Nephron progenitor cell (in vitro differentiated cells): ENCODE measurements around the gene NADSYN1.
"Not testable (repeated sequence)": the region's sequence is repeated elsewhere in the genome, so short reads cannot be mapped to it uniquely, and the experiment has no call there.

Experiments used
- DNase-seq: peaks from one replicate; pipeline ENCODE4 v3.0.0; 2021
- H3K27ac Mint-ChIP-seq: 2 replicates; pipeline ENCODE4 v1.8.0; 2021; ENCODE audit warnings: mild to moderate bottlenecking, moderate library complexity, mixed read lengths
- H3K27me3 Mint-ChIP-seq: 2 replicates; pipeline ENCODE4 v1.8.0; 2021; ENCODE audit warnings: mild to moderate bottlenecking, low read depth, mixed read lengths; ENCODE audit not compliant: poor library complexity
- H3K36me3 Mint-ChIP-seq: 2 replicates; pipeline ENCODE4 v1.8.0; 2021; ENCODE audit warnings: low read depth, mixed read lengths
- H3K4me1 Mint-ChIP-seq: 2 replicates; pipeline ENCODE4 v1.8.0; 2021; ENCODE audit warnings: mixed read lengths
- H3K4me3 Mint-ChIP-seq: 2 replicates; pipeline ENCODE4 v1.8.0; 2021; ENCODE audit warnings: mild to moderate bottlenecking, moderate library complexity, mixed read lengths
- H3K9me3 Mint-ChIP-seq: 2 replicates; pipeline ENCODE4 v1.8.0; 2021; ENCODE audit warnings: mild to moderate bottlenecking, moderate library complexity, mixed read lengths
- TF ChIP-seq, protein P1 (sequence below): fragments of 200-600 bp; sonication (generic); IDR thresholded peaks from 2 replicates; pipeline ENCODE4 v1.5.0; 2021; ENCODE audit warnings: antibody characterized with exemption

The NADSYN1 gene

DNA sequence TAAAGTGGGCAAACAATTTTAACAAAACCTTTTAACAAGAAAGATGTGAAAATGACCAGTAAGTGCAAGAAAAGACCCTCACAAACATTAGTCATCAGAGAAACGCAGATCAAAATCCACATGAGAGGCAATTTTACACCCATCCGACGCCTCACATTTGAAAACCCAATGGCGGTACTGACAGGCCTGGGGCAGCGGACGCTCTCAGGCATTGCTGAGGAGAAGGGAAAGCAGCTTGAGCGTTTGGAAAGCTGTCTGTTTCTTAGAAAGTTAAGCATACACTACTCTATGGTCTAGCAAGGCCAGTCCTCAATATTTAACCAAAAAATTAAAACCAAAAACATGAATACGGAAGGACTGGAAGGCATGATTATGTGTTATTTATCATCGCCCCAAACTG is 82.8 kb downstream of the NADSYN1 start:
- Mint-ChIP-seq H3K27ac (no peak overlapping the region), H3K9me3 (peaks cover 3% of the 10 kb centered on the region), H3K36me3 (no peaks in the 10 kb centered on the region), H3K27me3 (peaks cover 7% of the 10 kb centered on the region), H3K4me1 (peaks cover 40% of the 10 kb centered on the region), H3K4me3 (no peak overlapping the region)
- no peak for DNase-seq
- TF ChIP-seq, protein P1, sequence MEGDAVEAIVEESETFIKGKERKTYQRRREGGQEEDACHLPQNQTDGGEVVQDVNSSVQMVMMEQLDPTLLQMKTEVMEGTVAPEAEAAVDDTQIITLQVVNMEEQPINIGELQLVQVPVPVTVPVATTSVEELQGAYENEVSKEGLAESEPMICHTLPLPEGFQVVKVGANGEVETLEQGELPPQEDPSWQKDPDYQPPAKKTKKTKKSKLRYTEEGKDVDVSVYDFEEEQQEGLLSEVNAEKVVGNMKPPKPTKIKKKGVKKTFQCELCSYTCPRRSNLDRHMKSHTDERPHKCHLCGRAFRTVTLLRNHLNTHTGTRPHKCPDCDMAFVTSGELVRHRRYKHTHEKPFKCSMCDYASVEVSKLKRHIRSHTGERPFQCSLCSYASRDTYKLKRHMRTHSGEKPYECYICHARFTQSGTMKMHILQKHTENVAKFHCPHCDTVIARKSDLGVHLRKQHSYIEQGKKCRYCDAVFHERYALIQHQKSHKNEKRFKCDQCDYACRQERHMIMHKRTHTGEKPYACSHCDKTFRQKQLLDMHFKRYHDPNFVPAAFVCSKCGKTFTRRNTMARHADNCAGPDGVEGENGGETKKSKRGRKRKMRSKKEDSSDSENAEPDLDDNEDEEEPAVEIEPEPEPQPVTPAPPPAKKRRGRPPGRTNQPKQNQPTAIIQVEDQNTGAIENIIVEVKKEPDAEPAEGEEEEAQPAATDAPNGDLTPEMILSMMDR, result no peak

DNA sequence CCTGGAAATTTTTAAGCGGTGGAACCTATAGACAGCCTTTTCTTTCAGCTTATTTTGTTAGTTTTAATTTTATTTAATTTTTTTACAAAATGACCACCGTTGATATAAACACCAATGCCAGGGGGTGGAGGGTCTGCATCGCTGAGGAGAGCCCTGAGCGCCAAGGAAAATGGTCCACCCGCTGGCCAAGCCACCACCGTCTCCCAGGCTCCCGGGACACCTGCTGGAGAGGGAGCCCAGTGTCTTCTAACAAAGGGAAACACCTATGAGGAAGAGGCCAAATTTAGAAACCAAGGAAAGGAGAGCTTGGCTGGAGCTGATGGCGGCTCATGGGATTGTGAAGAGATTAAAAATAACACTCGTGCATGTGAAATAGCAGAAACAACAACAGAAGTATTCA is 84.5 kb downstream of the NADSYN1 start:
- H3K4me1 Mint-ChIP-seq, result peaks cover 36% of the 10 kb centered on the region
- H3K4me3 Mint-ChIP-seq, result no peak overlapping the region
- H3K9me3 Mint-ChIP-seq, result peaks cover 12% of the 10 kb centered on the region
- peak overlapping the region; percentile 51 for H3K27ac Mint-ChIP-seq
- H3K27me3 Mint-ChIP-seq, result peaks cover 7% of the 10 kb centered on the region
- H3K36me3 Mint-ChIP-seq, result no peaks in the 10 kb centered on the region
- no peak for DNase-seq
- TF ChIP-seq, protein P1, result no peak

DNA sequence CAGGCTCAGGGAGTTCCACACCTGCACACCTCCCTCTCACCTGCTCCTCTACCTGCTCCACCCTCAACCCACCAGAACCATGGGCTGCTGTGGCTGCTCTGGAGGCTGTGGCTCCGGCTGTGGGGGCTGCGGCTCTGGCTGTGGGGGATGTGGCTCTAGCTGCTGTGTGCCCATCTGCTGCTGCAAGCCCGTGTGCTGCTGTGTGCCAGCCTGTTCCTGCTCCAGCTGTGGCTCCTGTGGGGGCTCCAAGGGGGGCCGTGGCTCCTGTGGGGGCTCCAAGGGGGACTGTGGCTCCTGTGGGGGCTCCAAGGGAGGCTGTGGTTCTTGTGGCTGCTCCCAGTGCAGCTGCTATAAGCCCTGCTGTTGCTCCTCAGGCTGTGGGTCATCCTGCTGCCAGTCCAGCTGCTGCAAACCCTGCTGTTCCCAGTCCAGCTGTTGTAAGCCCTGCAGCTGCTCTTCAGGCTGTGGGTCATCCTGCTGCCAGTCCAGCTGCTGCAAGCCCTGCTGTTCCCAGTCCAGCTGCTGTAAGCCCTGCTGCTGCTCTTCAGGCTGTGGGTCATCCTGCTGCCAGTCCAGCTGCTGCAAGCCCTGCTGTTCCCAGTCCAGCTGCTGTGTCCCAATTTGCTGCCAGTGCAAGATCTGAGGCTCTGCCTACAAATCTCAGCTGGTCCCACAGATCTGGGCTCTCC is 85.1 kb downstream of the NADSYN1 start, which contains the start of gene KRTAP5-8:
TSS of gene KRTAP5-8 (plus strand) at position 49 of the 689 bp plus-strand sequence. CDS start at position 80, 31 bp downstream.
- peak within 1 kb of the TSS; percentile 51 for H3K27ac Mint-ChIP-seq
- DNase-seq, H3K36me3 Mint-ChIP-seq, H3K27me3 Mint-ChIP-seq, H3K4me3 Mint-ChIP-seq: not testable (repeated sequence)
- H3K4me1 Mint-ChIP-seq, result peaks cover 38% of the 10 kb centered on the region
- H3K9me3 Mint-ChIP-seq, result peaks cover 12% of the 10 kb centered on the region

DNA sequence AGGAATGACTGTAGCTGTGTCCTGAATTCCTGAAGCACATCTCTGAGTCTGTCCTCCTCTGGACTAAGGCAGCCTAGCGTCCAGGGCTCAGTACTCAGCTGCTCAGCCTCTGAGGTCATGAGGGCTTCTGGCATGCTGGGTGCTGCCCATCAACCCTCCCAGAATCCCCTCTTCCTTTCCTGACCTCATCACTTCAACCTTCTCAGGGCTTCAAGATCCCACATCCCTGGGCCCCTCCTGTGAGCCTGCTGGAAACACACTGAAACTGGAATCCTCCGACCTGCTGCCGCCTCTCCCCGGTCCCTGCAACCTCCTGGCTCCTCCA is 85.6 kb downstream of the NADSYN1 start:
- Mint-ChIP-seq H3K9me3 (peaks cover 12% of the 10 kb centered on the region), H3K27ac (peak overlapping the region; percentile 39), H3K27me3 (peaks cover 7% of the 10 kb centered on the region), H3K4me3 (no peak overlapping the region), H3K36me3 (no peaks in the 10 kb centered on the region), H3K4me1 (peaks cover 43% of the 10 kb centered on the region)
- DNase-seq, result no peak
- TF ChIP-seq, protein P1, result no peak

DNA sequence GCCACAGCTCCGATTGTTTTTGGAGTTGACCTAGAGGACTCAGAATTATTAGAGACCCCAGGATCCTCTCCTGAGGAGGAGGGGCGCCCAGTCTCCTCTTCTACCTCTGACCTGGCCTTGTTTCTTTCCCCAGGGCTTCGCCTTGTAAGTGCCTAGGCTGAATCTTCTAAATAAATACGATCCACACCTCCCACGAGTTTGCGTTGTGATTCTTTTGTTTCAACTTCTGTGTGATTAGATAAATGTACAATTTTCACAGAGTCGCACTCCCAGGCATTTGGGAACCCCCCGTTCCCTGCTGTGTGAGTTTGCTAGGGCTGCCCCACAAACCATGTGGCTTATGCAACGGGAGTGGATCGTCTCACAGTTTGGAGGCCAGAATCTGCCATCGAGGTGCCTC is 86.0 kb downstream of the NADSYN1 start:
- no peaks in the 10 kb centered on the region for H3K36me3 Mint-ChIP-seq
- no peak for DNase-seq
- peaks cover 47% of the 10 kb centered on the region for H3K4me1 Mint-ChIP-seq
- no peak overlapping the region for H3K4me3 Mint-ChIP-seq
- TF ChIP-seq, protein P1, result no peak
- peaks cover 7% of the 10 kb centered on the region for H3K27me3 Mint-ChIP-seq
- H3K9me3 Mint-ChIP-seq, result peaks cover 12% of the 10 kb centered on the region
- H3K27ac Mint-ChIP-seq, result peak overlapping the region; percentile 11

DNA sequence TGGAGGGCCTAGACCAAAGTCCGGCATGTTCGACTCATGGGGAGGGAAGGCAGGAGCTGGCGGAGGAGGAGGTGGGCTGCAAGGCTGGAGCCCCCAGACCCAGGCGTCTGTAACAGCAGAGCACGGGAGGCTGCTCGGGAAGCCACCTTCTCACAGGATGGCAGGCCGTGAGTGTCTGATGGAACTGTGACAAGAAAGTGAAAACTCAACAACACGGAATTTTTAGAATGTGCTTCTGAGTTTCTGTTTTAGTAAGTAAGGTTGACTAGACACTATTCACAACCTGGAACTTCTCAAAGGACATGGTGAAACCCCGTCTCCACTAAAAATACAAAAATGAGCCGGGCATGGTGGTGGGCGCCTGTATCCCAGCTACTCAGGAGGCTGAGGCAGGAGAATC is 87.0 kb downstream of the NADSYN1 start:
- not testable (repeated sequence) for H3K27ac Mint-ChIP-seq, H3K36me3 Mint-ChIP-seq, DNase-seq, H3K4me3 Mint-ChIP-seq, H3K27me3 Mint-ChIP-seq
- H3K9me3 Mint-ChIP-seq, result peaks cover 13% of the 10 kb centered on the region
- peaks cover 53% of the 10 kb centered on the region for H3K4me1 Mint-ChIP-seq

DNA sequence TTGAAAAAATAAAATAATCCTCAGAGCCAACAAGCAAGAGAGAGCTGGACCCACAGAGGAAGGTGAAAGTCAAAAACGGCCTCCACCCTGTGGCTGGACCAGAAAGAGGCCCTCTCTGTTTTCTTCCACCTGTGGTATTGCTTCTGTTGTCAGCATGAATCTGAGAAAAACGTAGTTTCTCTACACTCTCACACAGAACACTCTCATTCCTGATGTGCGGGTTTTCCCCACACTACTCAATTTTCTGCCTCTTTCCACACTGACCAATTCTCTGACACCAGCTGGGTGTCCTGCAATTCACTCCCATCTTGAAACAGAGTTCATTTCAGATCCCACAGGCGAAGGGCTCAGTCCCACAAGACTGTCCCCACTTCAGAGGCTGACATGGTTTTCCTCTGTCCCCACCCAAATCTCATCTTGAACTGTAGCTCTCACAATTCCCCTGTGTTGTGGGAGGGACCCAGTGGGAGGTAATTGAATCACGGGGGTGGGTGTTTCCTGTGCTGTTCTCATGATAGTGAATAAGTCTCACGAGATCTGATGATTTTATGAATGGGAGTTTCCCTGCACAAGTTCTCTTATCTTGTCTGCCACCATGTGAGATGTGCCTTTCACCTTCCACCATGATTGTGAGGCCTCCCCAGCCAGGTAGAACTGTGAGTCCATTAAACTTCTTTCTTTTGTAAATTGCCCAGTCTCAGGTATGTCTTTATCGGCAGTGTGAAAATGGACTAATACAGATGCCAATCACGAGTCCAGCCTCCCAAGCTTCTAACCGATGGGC is 87.7 kb downstream of the NADSYN1 start:
- H3K27me3 Mint-ChIP-seq, H3K27ac Mint-ChIP-seq, H3K36me3 Mint-ChIP-seq, DNase-seq, H3K4me3 Mint-ChIP-seq: not testable (repeated sequence)
- peaks cover 51% of the 10 kb centered on the region for H3K4me1 Mint-ChIP-seq
- H3K9me3 Mint-ChIP-seq, result peaks cover 17% of the 10 kb centered on the region
